Metanephros (tissue), 1 donor: Measurements from ENCODE around the gene CYB561D2. TPM values are rescaled to one million over a fixed set of nuclear protein-coding genes. Genes with fewer than 3 reads are reported as not detected.

Source experiments
- total RNA-seq: library from RNA; depleted of rRNA; stranded (reverse); fragments of >200 nt; gene quantifications from one replicate; pipeline ENCODE4 v1.2.3, GENCODE V29; 2014

Gene CYB561D2, protein sequence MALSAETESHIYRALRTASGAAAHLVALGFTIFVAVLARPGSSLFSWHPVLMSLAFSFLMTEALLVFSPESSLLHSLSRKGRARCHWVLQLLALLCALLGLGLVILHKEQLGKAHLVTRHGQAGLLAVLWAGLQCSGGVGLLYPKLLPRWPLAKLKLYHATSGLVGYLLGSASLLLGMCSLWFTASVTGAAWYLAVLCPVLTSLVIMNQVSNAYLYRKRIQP
- 18.0 TPM for total RNA-seq

DNA sequence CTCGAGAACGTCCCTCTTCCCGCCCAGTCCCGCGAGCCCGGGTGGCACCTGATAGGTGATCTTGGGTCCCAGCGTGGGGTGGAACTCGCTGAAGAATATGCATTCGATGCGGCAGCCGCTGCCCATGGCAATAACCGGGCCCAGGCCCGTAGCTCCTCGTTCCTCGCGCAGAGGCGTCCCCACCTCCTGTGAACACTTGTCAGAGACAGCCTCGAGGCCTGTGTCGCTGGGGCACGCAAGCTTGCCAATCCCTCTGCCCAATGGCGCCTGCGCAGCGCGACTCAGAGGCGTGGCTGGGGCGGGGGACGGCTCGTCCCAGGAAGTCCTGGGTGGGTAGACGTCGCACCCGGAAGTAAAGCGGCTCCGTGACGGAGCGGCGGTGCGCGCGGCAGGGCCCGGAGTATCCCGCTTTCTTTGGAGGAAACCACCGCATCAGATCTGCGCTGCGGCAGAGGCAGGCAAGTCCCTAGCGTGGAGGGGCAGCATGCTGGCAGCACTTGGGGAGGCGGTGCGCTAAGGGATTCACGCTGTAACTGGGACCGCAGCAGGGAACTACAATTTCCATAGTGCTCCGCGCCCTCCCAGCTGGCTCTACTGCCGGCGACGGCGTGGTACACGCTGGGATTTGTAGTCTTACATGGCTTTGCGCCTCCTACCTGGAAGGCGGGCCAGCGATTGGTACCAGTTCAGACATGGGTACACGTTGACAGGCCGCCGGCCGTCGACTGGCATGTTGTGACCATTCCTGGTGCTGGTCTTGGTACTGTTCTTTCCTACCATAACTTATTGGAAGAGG lies at the start of gene CYB561D2, which contains the start of gene NPRL2:
Gene CYB561D2 (plus strand): TSS at position 336 of the 796 bp plus-strand sequence. CDS start 572 bp downstream, outside the sequence.
Gene NPRL2 (minus strand): TSS at position 249 of the 796 bp plus-strand sequence. CDS start 123 bp downstream, at position 126.

DNA sequence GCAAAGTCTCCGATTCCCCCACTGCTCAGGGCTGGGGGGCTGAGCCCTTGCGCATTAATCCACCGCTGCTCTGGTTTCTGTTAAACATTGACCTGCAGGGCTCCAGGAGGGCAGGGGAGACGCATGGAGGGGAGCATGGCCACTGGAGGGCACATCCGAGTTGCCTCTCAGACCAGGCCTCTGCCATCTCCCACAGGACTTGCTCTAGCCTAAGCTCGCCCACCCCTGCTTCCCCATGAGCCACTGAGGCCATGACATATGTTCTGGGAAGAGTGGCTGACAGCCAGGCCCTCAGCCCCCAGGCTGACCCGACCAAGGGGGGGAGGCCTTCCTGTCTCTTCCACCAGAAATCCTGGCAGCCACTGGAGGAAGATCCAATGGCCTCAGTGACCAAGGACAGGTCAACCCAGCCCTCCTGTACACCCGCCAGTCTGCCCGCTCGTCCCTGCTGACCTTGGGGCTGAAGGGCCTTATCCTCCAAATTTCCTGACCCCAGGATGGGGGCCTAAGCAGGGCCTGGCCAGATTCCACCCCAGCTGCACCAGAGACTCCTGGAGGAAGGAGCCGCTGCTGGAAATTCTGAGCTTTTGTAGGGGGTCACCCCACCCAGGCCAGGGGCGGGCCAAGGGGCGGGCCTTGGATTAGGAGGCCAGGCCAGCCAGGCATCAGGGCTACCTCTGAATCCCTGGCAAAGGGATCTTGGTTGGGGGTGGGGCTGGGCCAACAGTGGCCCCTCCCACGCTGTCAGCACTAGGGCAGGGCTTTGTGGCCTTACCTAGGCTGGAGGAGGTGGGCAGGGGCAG lies 47.4 kb upstream of the CYB561D2 start, which contains the start of gene HYAL1:
Gene HYAL1 (minus strand): TSS at position 562 of the 803 bp plus-strand sequence. CDS start 618 bp downstream, outside the sequence.

DNA sequence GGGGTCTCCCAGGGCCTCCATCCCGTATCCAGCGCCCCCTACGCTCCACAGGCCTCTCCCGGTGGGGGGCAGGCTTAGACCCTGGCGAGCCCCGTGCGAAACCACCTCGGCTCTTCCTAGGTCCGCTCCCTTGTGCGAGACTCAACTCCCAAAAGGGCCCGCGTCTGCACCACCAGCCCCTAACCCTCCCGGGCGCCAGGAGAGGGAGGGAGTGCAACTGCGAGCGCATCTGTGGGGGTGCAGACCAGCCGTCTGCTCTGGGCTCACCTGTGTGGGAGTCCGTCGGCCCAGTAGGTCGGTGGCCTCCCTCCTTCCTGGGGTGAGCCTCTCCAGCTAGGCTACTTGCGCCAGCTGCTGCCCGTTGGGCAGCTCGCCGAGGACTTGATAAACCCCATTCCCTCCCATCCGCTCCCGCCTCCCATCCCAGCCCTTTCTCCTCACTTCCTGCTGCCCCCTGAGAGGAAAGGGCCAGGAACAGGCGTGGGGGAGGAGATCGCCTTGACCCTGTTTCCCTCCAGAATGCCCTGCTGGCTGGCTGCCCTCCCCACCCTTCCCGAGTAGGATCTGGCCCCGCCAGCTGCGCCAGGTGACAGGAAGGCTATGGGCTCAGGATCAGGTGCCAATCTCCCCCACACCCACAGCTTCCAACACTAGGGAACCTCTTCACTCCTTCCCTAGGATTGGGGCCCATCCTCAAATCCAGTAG lies 28.1 kb upstream of the CYB561D2 start, which contains the start of gene HYAL2:
Gene HYAL2 (minus strand): TSS at position 360 of the 706 bp plus-strand sequence. CDS start 2,256 bp downstream, outside the sequence.

DNA sequence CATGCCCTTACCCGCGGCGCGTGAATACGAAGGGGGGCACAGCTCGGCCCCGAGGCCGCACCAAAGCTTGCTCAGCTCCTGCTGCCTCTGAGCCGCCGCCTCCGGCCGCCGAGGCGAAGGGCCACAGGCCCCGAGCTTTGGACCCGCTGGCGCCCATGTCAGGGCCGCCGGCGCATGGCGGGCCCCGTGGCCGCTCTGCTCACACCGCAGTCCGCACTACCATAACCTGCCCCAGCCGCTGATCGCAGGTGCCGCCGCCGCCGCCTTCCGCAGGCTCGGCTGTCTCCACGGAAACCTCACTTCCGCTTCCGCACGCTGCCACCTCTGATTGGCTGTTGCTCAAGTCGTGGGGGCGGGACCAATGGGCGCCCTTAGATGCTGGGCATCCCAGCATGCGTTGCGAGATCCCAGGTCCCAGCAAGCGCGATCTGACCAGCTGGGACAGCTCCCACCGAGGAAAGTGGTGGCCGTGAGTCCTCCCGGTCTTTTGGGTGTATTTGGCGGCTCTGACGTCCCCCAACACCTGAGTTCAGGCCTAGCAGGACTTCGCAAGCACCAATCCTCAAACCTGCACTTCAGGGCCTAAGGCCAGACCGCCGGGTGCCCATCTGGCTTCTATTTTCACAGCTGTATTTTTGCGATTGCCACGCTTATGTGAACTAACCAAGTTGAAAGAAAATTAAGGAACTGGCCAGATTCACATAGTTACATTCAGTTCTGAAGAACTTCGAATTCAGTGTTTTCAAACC lies 22.5 kb upstream of the CYB561D2 start, which contains the start of gene TUSC2:
Gene TUSC2 (minus strand): TSS at position 281 of the 749 bp plus-strand sequence. CDS start 124 bp downstream, at position 157.

DNA sequence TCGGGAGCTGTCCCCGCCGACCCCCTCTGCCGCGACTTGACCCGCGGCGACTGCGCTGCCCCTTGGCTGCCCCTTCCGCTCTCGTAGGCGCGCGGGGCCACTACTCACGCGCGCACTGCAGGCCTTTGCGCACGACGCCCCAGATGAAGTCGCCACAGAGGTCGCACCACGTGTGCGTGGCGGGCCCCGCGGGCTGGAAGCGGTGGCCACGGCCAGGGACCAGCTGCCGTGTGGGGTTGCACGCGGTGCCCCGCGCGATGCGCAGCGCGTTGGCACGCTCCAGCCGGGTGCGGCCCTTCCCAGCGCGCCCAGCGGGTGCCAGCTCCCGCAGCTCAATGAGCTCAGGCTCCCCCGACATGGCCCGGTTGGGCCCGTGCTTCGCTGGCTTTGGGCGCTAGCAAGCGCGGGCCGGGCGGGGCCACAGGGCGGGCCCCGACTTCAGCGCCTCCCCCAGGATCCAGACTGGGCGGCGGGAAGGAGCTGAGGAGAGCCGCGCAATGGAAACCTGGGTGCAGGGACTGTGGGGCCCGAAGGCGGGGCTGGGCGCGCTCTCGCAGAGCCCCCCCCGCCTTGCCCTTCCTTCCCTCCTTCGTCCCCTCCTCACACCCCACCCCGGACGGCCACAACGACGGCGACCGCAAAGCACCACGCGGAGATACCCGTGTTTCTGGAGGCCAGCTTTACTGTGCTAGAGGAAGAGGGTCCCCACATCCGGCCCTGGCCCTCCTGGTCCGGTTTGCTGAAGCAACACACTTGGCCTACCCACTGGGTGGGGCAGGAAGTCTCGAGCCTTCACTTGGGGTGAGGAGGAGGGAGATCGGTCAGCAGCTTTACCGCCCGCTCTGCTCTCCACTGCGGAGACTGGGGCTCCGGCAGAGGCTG lies 10.0 kb upstream of the CYB561D2 start, which contains the start of gene RASSF1:
Gene RASSF1 (minus strand): TSS at position 389 of the 882 bp plus-strand sequence. CDS start 31 bp downstream, at position 358.

DNA sequence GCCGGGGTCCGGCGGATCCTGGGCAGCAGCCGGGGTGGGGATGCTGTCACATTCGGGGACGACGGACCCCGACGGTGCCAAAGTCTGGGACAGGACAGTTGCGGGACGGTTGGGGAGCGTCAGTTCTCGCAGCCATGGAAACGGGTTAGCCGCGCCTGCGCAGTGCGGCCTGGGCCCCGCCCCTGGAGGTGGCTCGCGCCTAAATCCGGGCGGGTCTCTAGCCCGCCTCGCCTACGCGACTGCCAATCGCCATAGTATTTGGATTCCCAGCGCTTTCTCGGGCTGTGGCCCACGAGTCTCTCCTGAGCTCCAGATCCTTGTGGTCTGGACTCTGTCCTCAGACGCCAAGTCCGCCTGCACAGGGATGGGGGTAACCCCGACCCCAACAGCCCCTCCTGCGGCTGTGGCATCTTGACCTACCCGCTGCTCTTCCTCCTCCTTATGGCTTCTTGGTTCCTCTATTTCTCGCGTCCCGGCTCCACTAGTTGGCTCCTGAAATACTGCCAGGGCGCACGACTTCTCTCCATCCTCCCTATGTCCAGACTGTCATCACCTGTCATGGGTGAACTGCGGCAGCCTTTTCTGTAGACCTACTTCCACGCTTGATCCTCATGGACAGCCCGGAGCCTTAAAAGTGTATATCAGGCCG lies 5.0 kb upstream of the CYB561D2 start, which contains the start of gene ZMYND10:
Gene ZMYND10 (minus strand): TSS at position 147 of the 649 bp plus-strand sequence. CDS start 153 bp downstream, outside the sequence.

DNA sequence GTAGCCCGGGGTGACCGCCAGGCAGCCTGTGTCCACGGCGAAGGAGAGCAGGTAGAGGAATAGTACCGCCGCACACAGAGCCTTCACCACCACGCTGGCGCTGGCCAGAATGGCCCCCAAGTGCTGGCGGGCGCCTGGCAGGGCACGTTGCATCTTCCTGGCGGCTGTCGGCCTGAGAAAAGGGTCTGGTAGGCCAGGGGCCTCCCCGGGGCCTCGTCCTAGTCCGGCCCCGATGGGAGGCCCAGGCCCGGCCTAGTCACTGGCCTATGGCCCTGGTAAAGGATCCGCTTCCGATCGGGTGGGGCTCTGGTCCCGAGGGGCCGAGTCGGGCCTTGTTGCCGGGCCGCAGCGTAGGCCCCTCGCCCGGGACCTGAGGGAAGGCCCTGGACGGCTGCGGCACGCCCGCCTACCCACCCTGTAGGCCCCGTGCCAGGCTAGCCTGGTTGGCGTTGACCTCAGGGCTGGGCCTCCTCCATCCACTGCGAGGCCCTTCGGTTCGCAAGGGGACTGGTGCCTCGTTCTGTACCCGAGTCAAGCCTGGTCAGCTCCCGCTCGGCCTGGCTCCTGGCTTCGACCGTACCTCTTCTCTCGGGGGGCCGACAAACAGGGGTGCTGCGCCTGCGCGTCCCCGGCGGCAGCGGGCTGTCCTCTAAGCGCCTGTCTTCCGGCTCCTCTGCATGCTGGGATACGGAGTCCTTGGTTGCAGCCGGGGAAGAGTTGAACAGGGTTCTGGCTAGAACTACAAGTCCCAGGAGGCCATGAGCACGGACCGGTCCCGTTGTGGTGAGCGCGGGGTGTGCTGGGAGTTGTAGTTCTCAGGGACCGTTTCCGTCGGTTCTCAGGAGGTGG lies 8.5 kb downstream of the CYB561D2 start, which contains the start of gene TMEM115:
Gene TMEM115 (minus strand): TSS at position 611 of the 849 bp plus-strand sequence. CDS start 458 bp downstream, at position 153.

Other genes with a start within 250 kb of the CYB561D2 start
- 42.8 TPM for gene SEMA3F, start 195.5 kb upstream of the CYB561D2 start, total RNA-seq
- gene GNAT1, start 159.3 kb upstream of the CYB561D2 start, total RNA-seq, result not detected
- 2.9 TPM for gene SLC38A3, start 145.6 kb upstream of the CYB561D2 start, total RNA-seq
- 159 TPM for gene GNAI2, start 114.7 kb upstream of the CYB561D2 start, total RNA-seq
- 70.1 TPM for gene SEMA3B, start 81.7 kb upstream of the CYB561D2 start, total RNA-seq
- 3.2 TPM for gene LSMEM2, start 71.8 kb upstream of the CYB561D2 start, total RNA-seq
- 31.7 TPM for gene IFRD2, start 58.4 kb upstream of the CYB561D2 start, total RNA-seq
- 3.7 TPM for gene HYAL3, start 51.5 kb upstream of the CYB561D2 start, total RNA-seq
- gene NAA80, start 51.5 kb upstream of the CYB561D2 start, total RNA-seq, result 4.8 TPM
- 6.3 TPM for gene HYAL1, start 47.3 kb upstream of the CYB561D2 start, total RNA-seq
- gene HYAL2, start 28.1 kb upstream of the CYB561D2 start, total RNA-seq, result 128 TPM
- 10.5 TPM for gene TUSC2, start 22.6 kb upstream of the CYB561D2 start, total RNA-seq
- gene RASSF1, start 10.0 kb upstream of the CYB561D2 start, total RNA-seq, result 35.8 TPM
- 3.9 TPM for gene ZMYND10, start 5.1 kb upstream of the CYB561D2 start, total RNA-seq
- gene NPRL2, start 87 bp upstream of the CYB561D2 start, total RNA-seq, result 27.5 TPM
- gene TMEM115, start 8.7 kb downstream of the CYB561D2 start, total RNA-seq, result 37.8 TPM
- 10.1 TPM for gene CACNA2D2, start 152.8 kb downstream of the CYB561D2 start, total RNA-seq
- gene C3orf18, start 216.9 kb downstream of the CYB561D2 start, total RNA-seq, result 14.2 TPM
- gene HEMK1, start 218.7 kb downstream of the CYB561D2 start, total RNA-seq, result 16.1 TPM